ENCODE data around the gene XXYLT1. TPM values are rescaled to one million over a fixed set of nuclear protein-coding genes. Genes with fewer than 3 reads are reported as not detected.

Gene XXYLT1
- polyA plus RNA-seq, 1 donor (not counting 4 experiments of a cell fraction or from before 2014, with no cell fraction given) = 11.1 TPM

DNA sequence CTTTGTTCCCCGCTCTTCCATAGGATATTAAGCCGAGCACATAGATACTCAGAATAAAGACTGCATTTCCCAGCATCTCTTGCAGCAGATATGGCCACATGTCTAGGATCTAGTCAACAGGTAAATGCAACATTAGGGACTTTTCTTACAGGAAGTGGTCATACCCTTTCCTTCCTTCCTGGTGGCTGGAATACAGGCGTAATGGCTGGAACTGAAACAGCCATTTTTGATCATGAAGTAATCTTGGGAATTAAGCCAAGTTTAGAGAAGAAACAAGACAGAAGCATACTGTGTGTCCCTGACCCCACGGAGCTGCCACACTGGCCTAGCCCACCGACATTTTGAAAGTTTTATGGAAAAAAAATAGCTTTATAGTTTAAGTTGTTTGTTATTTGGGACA lies 234.0 kb downstream of the XXYLT1 start:
- Histone ChIP-seq H3K79me2 (ENCODE audit: control insufficient read depth, insufficient read depth, low read length) (no peaks in the 10 kb centered on the region), H3K27ac (ENCODE audit: control insufficient read depth, insufficient read depth, low read length) (no peak overlapping the region), H3K9me1 (ENCODE audit: control insufficient read depth, extremely low read depth, insufficient read depth, low read length) (no peaks in the 10 kb centered on the region), H3K9ac (ENCODE audit: control insufficient read depth, extremely low read depth, insufficient read depth, low read length) (no peak overlapping the region), H3K9me3 (ENCODE audit: control insufficient read depth, low read depth, low read length) (no peaks in the 10 kb centered on the region), H3K36me3 (ENCODE audit: control insufficient read depth in 2 of 2, extremely low read depth in 1 of 2, insufficient read depth in 2 of 2, low read length in 2 of 2) (no peaks in the 10 kb centered on the region), H3K4me3 (ENCODE audit: control insufficient read depth in 2 of 3, extremely low read depth in 1 of 3, insufficient read depth in 2 of 3, low read depth in 1 of 3, low read length in 3 of 3) (no peak overlapping the region), H3K4me1 (ENCODE audit: control insufficient read depth, extremely low read depth, insufficient read depth, low read length) (peaks cover 21% of the 10 kb centered on the region), H3K4me2 (ENCODE audit: control insufficient read depth, extremely low read depth, insufficient read depth, low read depth, low read length) (no peak overlapping the region), H2AFZ (ENCODE audit: control insufficient read depth, low read length) (no peak overlapping the region), H3K27me3 (ENCODE audit: control insufficient read depth, extremely low read depth, insufficient read depth, low read length) (no peaks in the 10 kb centered on the region), H4K20me1 (ENCODE audit: control insufficient read depth, extremely low read depth, insufficient read depth, low read length) (no peaks in the 10 kb centered on the region)
- dilution Hi-C loops (cut with MboI; ENCODE audit: extremely low pct_ligation_motif_present, low sequenced_read_pairs) = no loop called here
- no peak for FAIRE-seq
- no peak for DNase-seq (ENCODE audit: low read depth, low spot score)
- no peak for TF ChIP-seq CTCF (optimal IDR thresholded peaks at IDR 0.05 in 1 of 3, IDR thresholded peaks at IDR 0.05 in 1 of 3, conservative IDR thresholded peaks at IDR 0.05 in 1 of 3; ENCODE audit: extremely low read depth in 1 of 3, insufficient read depth in 2 of 3, low read length in 3 of 3)
- no peak for TF ChIP-seq EZH2 (IDR thresholded peaks at IDR 0.05; ENCODE audit: low read length)

DNA sequence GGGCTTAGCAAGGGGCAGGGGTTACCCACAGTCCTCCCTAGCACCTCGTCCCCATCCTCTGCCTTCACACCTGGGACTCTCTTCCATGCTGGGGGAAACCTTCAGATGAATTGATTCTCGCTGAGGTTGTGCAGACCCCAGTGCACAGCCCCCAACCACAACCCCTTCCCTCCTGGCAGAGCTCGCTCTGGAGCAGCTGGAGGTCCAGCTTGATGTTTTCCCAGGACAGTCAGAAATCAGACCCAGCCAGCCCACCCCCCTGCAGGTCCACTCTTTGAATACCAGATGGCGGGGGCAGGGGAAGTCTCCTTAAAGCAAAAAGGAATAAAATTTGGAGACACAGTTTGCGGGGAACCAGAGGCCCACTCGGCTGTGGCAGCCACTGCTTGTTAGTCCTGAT lies 234.4 kb downstream of the XXYLT1 start:
- H3K27ac ChIP-seq (ENCODE audit: control insufficient read depth, insufficient read depth, low read length) = no peak overlapping the region
- no peaks in the 10 kb centered on the region for H3K36me3 ChIP-seq (ENCODE audit: control insufficient read depth in 2 of 2, extremely low read depth in 1 of 2, insufficient read depth in 2 of 2, low read length in 2 of 2)
- dilution Hi-C loops (cut with MboI; ENCODE audit: extremely low pct_ligation_motif_present, low sequenced_read_pairs) = no loop called here
- peaks cover 25% of the 10 kb centered on the region for H3K4me1 ChIP-seq (ENCODE audit: control insufficient read depth, extremely low read depth, insufficient read depth, low read length)
- H3K9me3 ChIP-seq (ENCODE audit: control insufficient read depth, low read depth, low read length) = no peaks in the 10 kb centered on the region
- H2AFZ ChIP-seq (ENCODE audit: control insufficient read depth, low read length) = no peak overlapping the region
- no peaks in the 10 kb centered on the region for H3K79me2 ChIP-seq (ENCODE audit: control insufficient read depth, insufficient read depth, low read length)
- H3K9me1 ChIP-seq (ENCODE audit: control insufficient read depth, extremely low read depth, insufficient read depth, low read length) = no peaks in the 10 kb centered on the region
- FAIRE-seq (no peak), DNase-seq (ENCODE audit: low read depth, low spot score) (no peak)
- no peaks in the 10 kb centered on the region for H4K20me1 ChIP-seq (ENCODE audit: control insufficient read depth, extremely low read depth, insufficient read depth, low read length)
- no peak overlapping the region for H3K9ac ChIP-seq (ENCODE audit: control insufficient read depth, extremely low read depth, insufficient read depth, low read length)
- no peak overlapping the region for H3K4me2 ChIP-seq (ENCODE audit: control insufficient read depth, extremely low read depth, insufficient read depth, low read depth, low read length)
- no peak overlapping the region for H3K4me3 ChIP-seq (ENCODE audit: control insufficient read depth in 2 of 3, extremely low read depth in 1 of 3, insufficient read depth in 2 of 3, low read depth in 1 of 3, low read length in 3 of 3)
- no peaks in the 10 kb centered on the region for H3K27me3 ChIP-seq (ENCODE audit: control insufficient read depth, extremely low read depth, insufficient read depth, low read length)
- TF ChIP-seq CTCF (optimal IDR thresholded peaks at IDR 0.05 in 1 of 3, IDR thresholded peaks at IDR 0.05 in 1 of 3, conservative IDR thresholded peaks at IDR 0.05 in 1 of 3; ENCODE audit: extremely low read depth in 1 of 3, insufficient read depth in 2 of 3, low read length in 3 of 3) (no peak), EZH2 (IDR thresholded peaks at IDR 0.05; ENCODE audit: low read length) (no peak)
